AG04449 (cell line): ENCODE results near the gene CACNA1A.

Experiments
- CTCF ChIA-PET: fragments of 350-600 bp; formaldehyde crosslinking; extraction: SDS; loops from one replicate; lab custom pipeline; 2021; ENCODE audit warnings: antibody characterized with exemption; lab: Yijun Ruan, JAX
- POLR2A ChIA-PET: fragments of 400-600, 350-600 bp; formaldehyde crosslinking; extraction: SDS; loops from one replicate; lab custom pipeline; 2020; ENCODE audit warnings: antibody characterized with exemption, inconsistent platforms; lab: Yijun Ruan, JAX
- DNase-seq: peaks from one replicate; pipeline ENCODE4 v3.0.0-alpha.2; 2010; ENCODE audit warnings: low read depth, low spot score
- H3K4me3 ChIP-seq: 2 replicates; pipeline ENCODE4 v1.5.1; 2011; ENCODE audit warnings: low read depth, mild to moderate bottlenecking, control low read depth, low read length
- CTCF ChIP-seq: IDR thresholded peaks from one replicate; pipeline ENCODE4 v1.5.1; 2011; ENCODE audit warnings: mild to moderate bottlenecking, moderate library complexity, low read length, control low read depth, inconsistent platforms; ENCODE audit not compliant: insufficient read depth; ENCODE audit errors: missing control alignments

The CACNA1A gene

GRCh38 chr19:13463296-13463695, 43.0 kb downstream of the CACNA1A start:
- no peak overlapping the region for H3K4me3 ChIP-seq
- CTCF ChIA-PET: no interaction called here
- POLR2A ChIA-PET: no interaction called here
- DNase-seq: no peak
- no peak for TF ChIP-seq CTCF

- ChIA-PET POLR2A (no interaction called here), CTCF (no interaction called here)
- H3K4me3 ChIP-seq: no peak overlapping the region
- TF ChIP-seq CTCF: no peak
- DNase-seq: no peak
Measured at GRCh38 chr19:13461536-13461935, 44.7 kb downstream of the CACNA1A start.

GRCh38 chr19:13460045-13460444, 46.2 kb downstream of the CACNA1A start:
- DNase-seq: no peak
- ChIA-PET POLR2A (no interaction called here), CTCF (no interaction called here)
- H3K4me3 ChIP-seq: no peak overlapping the region
- TF ChIP-seq CTCF: no peak

GRCh38 chr19:13459351-13459750, 46.9 kb downstream of the CACNA1A start:
- TF ChIP-seq CTCF: no peak
- H3K4me3 ChIP-seq: no peak overlapping the region
- CTCF ChIA-PET: no interaction called here
- POLR2A ChIA-PET: no interaction called here
- no peak for DNase-seq

- ChIA-PET CTCF (interaction anchor here (1.1 to 1.8 kb wide), 2 partner anchors 21 to 173 kb away, joined by 4 to 6 read pairs; no protein-coding TSS in a partner anchor), POLR2A (no interaction called here)
- no peak for DNase-seq
- no peak overlapping the region for H3K4me3 ChIP-seq
- no peak for TF ChIP-seq CTCF
Measured at GRCh38 chr19:13451434-13451995, 54.8 kb downstream of the CACNA1A start.

GRCh38 chr19:13447978-13448377, 58.3 kb downstream of the CACNA1A start:
- H3K4me3 ChIP-seq: no peak overlapping the region
- POLR2A ChIA-PET: no interaction called here
- TF ChIP-seq CTCF: no peak
- CTCF ChIA-PET: interaction anchor here (1.0 kb wide), 1 partner anchor 17 kb away, joined by 4 read pairs; no protein-coding TSS in a partner anchor
- no peak for DNase-seq
